Erythroblast (primary cell): ENCODE data around the gene SLC19A2.

ENCODE experiments used
- GATA1 ChIP-seq: IDR thresholded peaks from 2 replicates; pipeline ENCODE4 v1.6.1; 2011; ENCODE audit warnings: low read depth, mild to moderate bottlenecking, control low read depth, low read length, moderate library complexity
- POLR2A ChIP-seq: IDR thresholded peaks from 2 replicates; pipeline ENCODE4 v1.6.1; 2011; ENCODE audit warnings: mild to moderate bottlenecking, low read length

DNA sequence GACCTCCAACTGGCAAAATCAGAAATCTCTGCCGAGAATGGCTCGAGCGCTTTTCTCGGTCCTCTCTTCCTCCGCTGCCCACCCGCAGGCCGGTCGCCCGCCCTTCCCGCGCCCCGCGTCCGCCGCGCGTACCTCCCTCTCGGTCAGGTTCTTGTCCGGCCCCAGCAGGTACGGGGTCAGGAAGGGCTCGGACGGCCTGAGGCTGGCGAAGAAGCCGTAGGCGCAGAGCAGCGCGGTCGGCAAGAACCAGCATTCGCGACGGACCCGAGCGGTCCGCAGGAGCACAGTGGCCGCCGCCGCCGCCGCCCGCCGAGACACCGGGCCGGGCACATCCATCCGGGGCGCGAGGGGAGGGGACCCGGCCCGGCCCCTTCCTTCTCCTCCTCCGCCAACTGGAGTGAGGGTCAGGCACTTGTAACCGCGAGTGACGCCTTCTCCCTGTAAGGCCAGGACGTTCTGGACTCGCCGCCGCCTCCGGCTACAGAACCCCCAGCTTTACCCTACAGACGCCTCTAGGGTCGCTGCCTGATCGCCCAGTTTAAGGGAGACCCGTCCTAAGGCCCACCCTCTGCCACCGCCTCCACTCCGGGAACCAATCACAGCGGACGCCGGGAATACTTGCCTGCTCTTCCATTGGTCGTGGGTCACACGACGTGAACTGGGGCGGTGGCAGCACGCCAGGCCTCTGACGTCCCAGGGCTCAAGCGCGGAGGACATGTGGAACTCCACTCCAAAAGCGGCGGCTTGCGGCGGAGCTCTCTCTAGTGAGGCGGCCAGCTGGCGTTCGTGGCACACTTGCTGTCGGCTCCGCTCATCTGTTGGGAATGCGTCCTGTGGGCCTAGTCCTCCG is at the start of gene SLC19A2:
- TF ChIP-seq POLR2A (peak; percentile 97), GATA1 (no peak)
